K562 (cell line): ENCODE results near the gene BASP1.

Source experiments
- ARID2 ChIP-seq: fragments of 450-650 bp; IDR thresholded peaks from 2 replicates; pipeline ENCODE4 v1.6.1; 2017; ENCODE audit warnings: antibody characterized with exemption, mild to moderate bottlenecking
- ETV6 ChIP-seq, 3 experiments: fragments of 150-350 bp in 1 of 3; sonication (generic) in 1 of 3; formaldehyde crosslinking in 1 of 3; IDR thresholded peaks; 2 replicates each; pipeline versions ENCODE4 v1.6.1 to v1.8.0; 2014 to 2022; ENCODE audit warnings: borderline replicate concordance in 2 of 3, low read depth in 2 of 3, antibody characterized with exemption in 1 of 3, low read length in 1 of 3, mild to moderate bottlenecking in 1 of 3, missing genetic modification reagents in 1 of 3
- OTX1 ChIP-seq: fragments of 450-650 bp; formaldehyde crosslinking; IDR thresholded peaks from 2 replicates; pipeline ENCODE4 v1.4.0; 2022; ENCODE audit warnings: mild to moderate bottlenecking
- POLR2A ChIP-seq: fragments of 450-650 bp; conservative IDR thresholded peaks from 2 replicates; pipeline ENCODE4 v1.6.1; 2016
- RNF2 ChIP-seq: sonication (generic); IDR thresholded peaks from 2 replicates; pipeline ENCODE4 v1.6.1; 2016
- TEAD4 ChIP-seq, 2 experiments: sonication (generic) in 1 of 2; formaldehyde crosslinking in 1 of 2; IDR thresholded peaks; 2 replicates each; pipeline versions ENCODE4 v1.6.1 to v1.8.0; 2012 to 2022; ENCODE audit warnings: borderline replicate concordance in 1 of 2, inconsistent platforms in 1 of 2, low read length in 1 of 2, mild to moderate bottlenecking in 1 of 2, missing genetic modification reagents in 1 of 2
- XRCC5 ChIP-seq: fragments of 200-400 bp; formaldehyde crosslinking; IDR thresholded peaks from 2 replicates; pipeline ENCODE4 v1.6.1; 2017; ENCODE audit warnings: low read depth, mild to moderate bottlenecking, low read length
- ZNF263 ChIP-seq: sonication (generic); formaldehyde crosslinking; IDR thresholded peaks from 2 replicates; pipeline ENCODE4 v1.8.0; 2022; ENCODE audit warnings: mild to moderate bottlenecking, missing genetic modification reagents, borderline replicate concordance
- TF ChIP-seq, protein P1 (sequence below), 2 experiments: fragments of 450-650 bp in 1 of 2; IDR thresholded peaks; 2 replicates each; pipeline ENCODE4 v1.6.1; 2011 to 2017; ENCODE audit warnings: low read depth in 2 of 2, antibody characterized with exemption in 1 of 2, borderline replicate concordance in 1 of 2, low read length in 1 of 2, mild to moderate bottlenecking in 1 of 2, mixed read lengths in 1 of 2; ENCODE audit not compliant: control insufficient read depth in 1 of 2
- TF ChIP-seq, protein P2 (sequence below), 3 experiments: IDR thresholded peaks in 2 of 3; conservative IDR thresholded peaks in 1 of 3; 2 replicates each; pipeline ENCODE4 v1.5.1; 2011 to 2012; ENCODE audit warnings: low read length in 3 of 3, mild to moderate bottlenecking in 3 of 3, control low read depth in 2 of 3, improper control_type of control experiment in 1 of 3, inconsistent platforms in 1 of 3, low read depth in 1 of 3, mixed read lengths in 1 of 3, moderate library complexity in 1 of 3; ENCODE audit not compliant: insufficient read depth in 2 of 3
- TF ChIP-seq, protein P3 (sequence below), 2 experiments: fragments of 450-650 bp; formaldehyde crosslinking in 1 of 2; IDR thresholded peaks; 2 replicates each; pipeline versions ENCODE4 v1.4.0 to v1.6.1; 2014 to 2020; ENCODE audit warnings: mild to moderate bottlenecking in 2 of 2, borderline replicate concordance in 1 of 2, low read depth in 1 of 2

DNA sequence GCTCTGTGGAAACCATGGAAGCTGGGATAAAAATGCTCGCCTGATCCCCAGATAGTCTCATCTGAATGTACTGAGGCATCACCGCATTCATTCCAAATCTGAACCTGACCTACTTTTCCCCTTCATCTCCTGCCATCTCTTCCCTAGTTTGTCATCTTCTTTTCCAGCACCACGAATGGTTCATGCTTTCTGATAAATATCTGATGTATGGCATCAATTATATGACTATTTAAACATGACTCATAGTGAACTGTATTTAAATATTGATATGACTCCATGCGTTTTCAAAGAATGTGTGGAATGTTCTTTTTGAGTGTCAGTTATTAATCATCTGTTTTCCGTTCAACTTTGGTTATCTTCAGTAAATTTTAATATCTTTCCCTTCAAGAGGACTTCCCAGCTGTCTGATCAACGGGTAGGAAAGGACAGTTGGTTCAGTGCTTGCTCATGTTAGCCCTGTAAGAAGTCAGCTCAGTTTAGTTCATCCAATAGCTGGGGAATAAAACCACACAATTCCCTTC lies 21.1 kb downstream of the BASP1 start:
- TF ChIP-seq, protein P1, sequence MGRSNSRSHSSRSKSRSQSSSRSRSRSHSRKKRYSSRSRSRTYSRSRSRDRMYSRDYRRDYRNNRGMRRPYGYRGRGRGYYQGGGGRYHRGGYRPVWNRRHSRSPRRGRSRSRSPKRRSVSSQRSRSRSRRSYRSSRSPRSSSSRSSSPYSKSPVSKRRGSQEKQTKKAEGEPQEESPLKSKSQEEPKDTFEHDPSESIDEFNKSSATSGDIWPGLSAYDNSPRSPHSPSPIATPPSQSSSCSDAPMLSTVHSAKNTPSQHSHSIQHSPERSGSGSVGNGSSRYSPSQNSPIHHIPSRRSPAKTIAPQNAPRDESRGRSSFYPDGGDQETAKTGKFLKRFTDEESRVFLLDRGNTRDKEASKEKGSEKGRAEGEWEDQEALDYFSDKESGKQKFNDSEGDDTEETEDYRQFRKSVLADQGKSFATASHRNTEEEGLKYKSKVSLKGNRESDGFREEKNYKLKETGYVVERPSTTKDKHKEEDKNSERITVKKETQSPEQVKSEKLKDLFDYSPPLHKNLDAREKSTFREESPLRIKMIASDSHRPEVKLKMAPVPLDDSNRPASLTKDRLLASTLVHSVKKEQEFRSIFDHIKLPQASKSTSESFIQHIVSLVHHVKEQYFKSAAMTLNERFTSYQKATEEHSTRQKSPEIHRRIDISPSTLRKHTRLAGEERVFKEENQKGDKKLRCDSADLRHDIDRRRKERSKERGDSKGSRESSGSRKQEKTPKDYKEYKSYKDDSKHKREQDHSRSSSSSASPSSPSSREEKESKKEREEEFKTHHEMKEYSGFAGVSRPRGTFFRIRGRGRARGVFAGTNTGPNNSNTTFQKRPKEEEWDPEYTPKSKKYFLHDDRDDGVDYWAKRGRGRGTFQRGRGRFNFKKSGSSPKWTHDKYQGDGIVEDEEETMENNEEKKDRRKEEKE (IDR thresholded peaks at IDR 0.05; ENCODE audit: borderline replicate concordance in 1 of 2, control insufficient read depth in 1 of 2, low read depth in 2 of 2, low read length in 1 of 2), result no peak
- TF ChIP-seq ZNF263 (no peak), XRCC5 (no peak), POLR2A (no peak), ARID2 (no peak), ETV6 (IDR thresholded peaks at IDR 0.05; ENCODE audit: borderline replicate concordance in 1 of 2, low read depth in 2 of 2, low read length in 1 of 2) (no peak), ETV6 (CRISPR knock-in tag; IDR thresholded peaks at IDR 0.05; ENCODE audit: borderline replicate concordance) (no peak), RNF2 (no peak), OTX1 (CRISPR knock-in tag) (no peak), TEAD4 (IDR thresholded peaks at IDR 0.05; ENCODE audit: low read length) (no peak), TEAD4 (CRISPR knock-in tag; IDR thresholded peaks at IDR 0.05; ENCODE audit: borderline replicate concordance) (no peak)
- TF ChIP-seq, protein P2, sequence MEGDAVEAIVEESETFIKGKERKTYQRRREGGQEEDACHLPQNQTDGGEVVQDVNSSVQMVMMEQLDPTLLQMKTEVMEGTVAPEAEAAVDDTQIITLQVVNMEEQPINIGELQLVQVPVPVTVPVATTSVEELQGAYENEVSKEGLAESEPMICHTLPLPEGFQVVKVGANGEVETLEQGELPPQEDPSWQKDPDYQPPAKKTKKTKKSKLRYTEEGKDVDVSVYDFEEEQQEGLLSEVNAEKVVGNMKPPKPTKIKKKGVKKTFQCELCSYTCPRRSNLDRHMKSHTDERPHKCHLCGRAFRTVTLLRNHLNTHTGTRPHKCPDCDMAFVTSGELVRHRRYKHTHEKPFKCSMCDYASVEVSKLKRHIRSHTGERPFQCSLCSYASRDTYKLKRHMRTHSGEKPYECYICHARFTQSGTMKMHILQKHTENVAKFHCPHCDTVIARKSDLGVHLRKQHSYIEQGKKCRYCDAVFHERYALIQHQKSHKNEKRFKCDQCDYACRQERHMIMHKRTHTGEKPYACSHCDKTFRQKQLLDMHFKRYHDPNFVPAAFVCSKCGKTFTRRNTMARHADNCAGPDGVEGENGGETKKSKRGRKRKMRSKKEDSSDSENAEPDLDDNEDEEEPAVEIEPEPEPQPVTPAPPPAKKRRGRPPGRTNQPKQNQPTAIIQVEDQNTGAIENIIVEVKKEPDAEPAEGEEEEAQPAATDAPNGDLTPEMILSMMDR (IDR thresholded peaks at IDR 0.05 in 2 of 3, conservative IDR thresholded peaks at IDR 0.05 in 1 of 3; ENCODE audit: insufficient read depth in 2 of 3, low read depth in 1 of 3, low read length in 3 of 3), result no peak
- TF ChIP-seq, protein P3, sequence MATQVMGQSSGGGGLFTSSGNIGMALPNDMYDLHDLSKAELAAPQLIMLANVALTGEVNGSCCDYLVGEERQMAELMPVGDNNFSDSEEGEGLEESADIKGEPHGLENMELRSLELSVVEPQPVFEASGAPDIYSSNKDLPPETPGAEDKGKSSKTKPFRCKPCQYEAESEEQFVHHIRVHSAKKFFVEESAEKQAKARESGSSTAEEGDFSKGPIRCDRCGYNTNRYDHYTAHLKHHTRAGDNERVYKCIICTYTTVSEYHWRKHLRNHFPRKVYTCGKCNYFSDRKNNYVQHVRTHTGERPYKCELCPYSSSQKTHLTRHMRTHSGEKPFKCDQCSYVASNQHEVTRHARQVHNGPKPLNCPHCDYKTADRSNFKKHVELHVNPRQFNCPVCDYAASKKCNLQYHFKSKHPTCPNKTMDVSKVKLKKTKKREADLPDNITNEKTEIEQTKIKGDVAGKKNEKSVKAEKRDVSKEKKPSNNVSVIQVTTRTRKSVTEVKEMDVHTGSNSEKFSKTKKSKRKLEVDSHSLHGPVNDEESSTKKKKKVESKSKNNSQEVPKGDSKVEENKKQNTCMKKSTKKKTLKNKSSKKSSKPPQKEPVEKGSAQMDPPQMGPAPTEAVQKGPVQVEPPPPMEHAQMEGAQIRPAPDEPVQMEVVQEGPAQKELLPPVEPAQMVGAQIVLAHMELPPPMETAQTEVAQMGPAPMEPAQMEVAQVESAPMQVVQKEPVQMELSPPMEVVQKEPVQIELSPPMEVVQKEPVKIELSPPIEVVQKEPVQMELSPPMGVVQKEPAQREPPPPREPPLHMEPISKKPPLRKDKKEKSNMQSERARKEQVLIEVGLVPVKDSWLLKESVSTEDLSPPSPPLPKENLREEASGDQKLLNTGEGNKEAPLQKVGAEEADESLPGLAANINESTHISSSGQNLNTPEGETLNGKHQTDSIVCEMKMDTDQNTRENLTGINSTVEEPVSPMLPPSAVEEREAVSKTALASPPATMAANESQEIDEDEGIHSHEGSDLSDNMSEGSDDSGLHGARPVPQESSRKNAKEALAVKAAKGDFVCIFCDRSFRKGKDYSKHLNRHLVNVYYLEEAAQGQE (IDR thresholded peaks at IDR 0.05; ENCODE audit: borderline replicate concordance), result no peak
- TF ChIP-seq, protein P3 (CRISPR knock-in tag; IDR thresholded peaks at IDR 0.05; ENCODE audit: low read depth), result no peak
